ENCODE data around the gene KNCN. TPM values are rescaled to one million over a fixed set of nuclear protein-coding genes. Genes with fewer than 3 reads are reported as not detected.

The KNCN gene
- total RNA-seq, 1 experiment from 2014 or later, result not detected

GRCh38 chr1:46522969-46523320 is 28.5 kb downstream of the KNCN start:
- Mint-ChIP-seq H3K27me3 (ENCODE audit: low read depth) (peaks cover 67% of the 10 kb centered on the region), H3K9me3 (no peaks in the 10 kb centered on the region), H3K27ac (no peak overlapping the region), H3K36me3 (no peaks in the 10 kb centered on the region), H3K4me1 (peaks cover 71% of the 10 kb centered on the region), H3K4me3 (no peak overlapping the region)
- no peak for DNase-seq (ENCODE audit: low spot score)
- ATAC-seq, result no peak
- ChIA-PET CTCF (interaction anchor here (1.3 to 4.2 kb wide), 8 partner anchors 10 to 116 kb away, joined by 3 to 31 read pairs (median 8); partner anchors contain the start of gene MKNK1), POLR2A (no interaction called here)
- TF ChIP-seq HMGXB4 (CRISPR knock-in tag; IDR thresholded peaks at IDR 0.05) (no peak), NR2C2 (CRISPR knock-in tag; IDR thresholded peaks at IDR 0.05) (no peak), ZNF138 (CRISPR knock-in tag; conservative IDR thresholded peaks at IDR 0.05) (no peak), NFE2L1 (CRISPR knock-in tag; IDR thresholded peaks at IDR 0.05) (no peak)

DNA sequence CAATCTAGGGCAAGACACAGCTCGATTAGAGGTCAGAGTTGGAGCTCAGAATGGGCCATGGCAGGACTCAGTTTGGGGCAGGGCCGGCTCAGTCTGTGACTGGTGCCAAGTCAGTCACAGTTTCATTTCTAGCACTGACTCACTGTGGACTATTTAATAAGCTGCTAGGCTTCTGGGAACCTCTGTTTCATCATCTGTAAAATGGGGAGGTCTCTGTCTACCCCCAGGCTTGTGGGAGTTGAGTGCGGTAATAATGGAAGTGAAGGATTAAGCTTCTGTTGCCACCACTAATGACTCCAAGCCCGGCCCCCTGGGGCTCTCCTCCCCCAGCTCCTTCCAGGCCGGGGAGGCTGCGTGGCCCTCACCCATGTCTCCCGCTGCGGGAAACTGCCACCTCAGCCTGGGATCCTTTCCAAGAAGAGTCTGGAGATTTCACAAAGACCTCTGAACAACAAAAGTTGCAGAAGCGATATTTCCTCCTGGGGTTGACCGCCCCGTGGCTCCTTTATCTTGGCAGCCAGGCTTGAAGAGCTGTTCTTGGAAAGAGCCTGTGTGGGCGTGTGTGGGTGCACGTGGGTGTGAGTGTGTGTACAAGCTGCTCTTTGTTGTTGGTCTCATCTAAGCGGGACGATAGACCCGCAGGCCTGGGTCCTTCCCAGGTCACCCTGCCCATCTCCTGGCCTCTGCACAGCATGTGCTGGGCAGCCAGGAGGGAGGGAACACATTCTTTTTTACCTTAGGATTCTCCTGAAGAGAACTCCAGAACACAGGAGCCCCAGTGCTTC is 29.1 kb downstream of the KNCN start:
- Mint-ChIP-seq H3K4me1 (peaks cover 71% of the 10 kb centered on the region), H3K27me3 (ENCODE audit: low read depth) (peaks cover 64% of the 10 kb centered on the region), H3K27ac (no peak overlapping the region), H3K36me3 (no peaks in the 10 kb centered on the region), H3K9me3 (no peaks in the 10 kb centered on the region), H3K4me3 (no peak overlapping the region)
- no peak for TF ChIP-seq ZNF396 (CRISPR knock-in tag; IDR thresholded peaks at IDR 0.05; ENCODE audit: borderline replicate concordance)
- no peak for TF ChIP-seq NR3C1 (CRISPR knock-in tag; conservative IDR thresholded peaks at IDR 0.05; ENCODE audit: low read depth)
- TF ChIP-seq, protein P1, sequence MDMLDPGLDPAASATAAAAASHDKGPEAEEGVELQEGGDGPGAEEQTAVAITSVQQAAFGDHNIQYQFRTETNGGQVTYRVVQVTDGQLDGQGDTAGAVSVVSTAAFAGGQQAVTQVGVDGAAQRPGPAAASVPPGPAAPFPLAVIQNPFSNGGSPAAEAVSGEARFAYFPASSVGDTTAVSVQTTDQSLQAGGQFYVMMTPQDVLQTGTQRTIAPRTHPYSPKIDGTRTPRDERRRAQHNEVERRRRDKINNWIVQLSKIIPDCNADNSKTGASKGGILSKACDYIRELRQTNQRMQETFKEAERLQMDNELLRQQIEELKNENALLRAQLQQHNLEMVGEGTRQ (CRISPR knock-in tag; IDR thresholded peaks at IDR 0.05), result no peak
- TF ChIP-seq, protein P2, sequence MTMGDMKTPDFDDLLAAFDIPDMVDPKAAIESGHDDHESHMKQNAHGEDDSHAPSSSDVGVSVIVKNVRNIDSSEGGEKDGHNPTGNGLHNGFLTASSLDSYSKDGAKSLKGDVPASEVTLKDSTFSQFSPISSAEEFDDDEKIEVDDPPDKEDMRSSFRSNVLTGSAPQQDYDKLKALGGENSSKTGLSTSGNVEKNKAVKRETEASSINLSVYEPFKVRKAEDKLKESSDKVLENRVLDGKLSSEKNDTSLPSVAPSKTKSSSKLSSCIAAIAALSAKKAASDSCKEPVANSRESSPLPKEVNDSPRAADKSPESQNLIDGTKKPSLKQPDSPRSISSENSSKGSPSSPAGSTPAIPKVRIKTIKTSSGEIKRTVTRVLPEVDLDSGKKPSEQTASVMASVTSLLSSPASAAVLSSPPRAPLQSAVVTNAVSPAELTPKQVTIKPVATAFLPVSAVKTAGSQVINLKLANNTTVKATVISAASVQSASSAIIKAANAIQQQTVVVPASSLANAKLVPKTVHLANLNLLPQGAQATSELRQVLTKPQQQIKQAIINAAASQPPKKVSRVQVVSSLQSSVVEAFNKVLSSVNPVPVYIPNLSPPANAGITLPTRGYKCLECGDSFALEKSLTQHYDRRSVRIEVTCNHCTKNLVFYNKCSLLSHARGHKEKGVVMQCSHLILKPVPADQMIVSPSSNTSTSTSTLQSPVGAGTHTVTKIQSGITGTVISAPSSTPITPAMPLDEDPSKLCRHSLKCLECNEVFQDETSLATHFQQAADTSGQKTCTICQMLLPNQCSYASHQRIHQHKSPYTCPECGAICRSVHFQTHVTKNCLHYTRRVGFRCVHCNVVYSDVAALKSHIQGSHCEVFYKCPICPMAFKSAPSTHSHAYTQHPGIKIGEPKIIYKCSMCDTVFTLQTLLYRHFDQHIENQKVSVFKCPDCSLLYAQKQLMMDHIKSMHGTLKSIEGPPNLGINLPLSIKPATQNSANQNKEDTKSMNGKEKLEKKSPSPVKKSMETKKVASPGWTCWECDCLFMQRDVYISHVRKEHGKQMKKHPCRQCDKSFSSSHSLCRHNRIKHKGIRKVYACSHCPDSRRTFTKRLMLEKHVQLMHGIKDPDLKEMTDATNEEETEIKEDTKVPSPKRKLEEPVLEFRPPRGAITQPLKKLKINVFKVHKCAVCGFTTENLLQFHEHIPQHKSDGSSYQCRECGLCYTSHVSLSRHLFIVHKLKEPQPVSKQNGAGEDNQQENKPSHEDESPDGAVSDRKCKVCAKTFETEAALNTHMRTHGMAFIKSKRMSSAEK (CRISPR knock-in tag; IDR thresholded peaks at IDR 0.05; ENCODE audit: borderline replicate concordance), result no peak
- ChIA-PET POLR2A (no interaction called here), CTCF (interaction anchor here (0.9 to 4.2 kb wide), 11 partner anchors 11 to 116 kb away, joined by 3 to 31 read pairs (median 5); partner anchors contain the start of gene MKNK1)
- DNase-seq (ENCODE audit: low spot score) (no peak), ATAC-seq (no peak)

GRCh38 chr1:46521414-46521813 is 30.0 kb downstream of the KNCN start:
- CTCF ChIA-PET, result interaction anchor here (0.9 to 4.2 kb wide), 9 partner anchors 10 to 79 kb away, joined by 3 to 31 read pairs (median 6); no protein-coding TSS in a partner anchor
- H3K4me1 Mint-ChIP-seq, result peaks cover 72% of the 10 kb centered on the region
- no peaks in the 10 kb centered on the region for H3K9me3 Mint-ChIP-seq
- no peak overlapping the region for H3K4me3 Mint-ChIP-seq
- ATAC-seq, result no peak
- no peak for DNase-seq (ENCODE audit: low spot score)
- H3K27ac Mint-ChIP-seq, result no peak overlapping the region
- POLR2A ChIA-PET, result no interaction called here
- H3K36me3 Mint-ChIP-seq, result no peaks in the 10 kb centered on the region
- H3K27me3 Mint-ChIP-seq (ENCODE audit: low read depth), result peaks cover 59% of the 10 kb centered on the region
- no peak for TF ChIP-seq GRHL2 (CRISPR knock-in tag; IDR thresholded peaks at IDR 0.05; ENCODE audit: insufficient replicate concordance, severe bottlenecking)
- TF ChIP-seq ZBTB43 (CRISPR knock-in tag; IDR thresholded peaks at IDR 0.05), result no peak
- TF ChIP-seq ZNF232 (CRISPR knock-in tag; IDR thresholded peaks at IDR 0.05), result no peak
- TF ChIP-seq GABPB1 (CRISPR knock-in tag; IDR thresholded peaks at IDR 0.05), result no peak
- TF ChIP-seq ERG (CRISPR knock-in tag; IDR thresholded peaks at IDR 0.05), result no peak
- TF ChIP-seq, protein P3, sequence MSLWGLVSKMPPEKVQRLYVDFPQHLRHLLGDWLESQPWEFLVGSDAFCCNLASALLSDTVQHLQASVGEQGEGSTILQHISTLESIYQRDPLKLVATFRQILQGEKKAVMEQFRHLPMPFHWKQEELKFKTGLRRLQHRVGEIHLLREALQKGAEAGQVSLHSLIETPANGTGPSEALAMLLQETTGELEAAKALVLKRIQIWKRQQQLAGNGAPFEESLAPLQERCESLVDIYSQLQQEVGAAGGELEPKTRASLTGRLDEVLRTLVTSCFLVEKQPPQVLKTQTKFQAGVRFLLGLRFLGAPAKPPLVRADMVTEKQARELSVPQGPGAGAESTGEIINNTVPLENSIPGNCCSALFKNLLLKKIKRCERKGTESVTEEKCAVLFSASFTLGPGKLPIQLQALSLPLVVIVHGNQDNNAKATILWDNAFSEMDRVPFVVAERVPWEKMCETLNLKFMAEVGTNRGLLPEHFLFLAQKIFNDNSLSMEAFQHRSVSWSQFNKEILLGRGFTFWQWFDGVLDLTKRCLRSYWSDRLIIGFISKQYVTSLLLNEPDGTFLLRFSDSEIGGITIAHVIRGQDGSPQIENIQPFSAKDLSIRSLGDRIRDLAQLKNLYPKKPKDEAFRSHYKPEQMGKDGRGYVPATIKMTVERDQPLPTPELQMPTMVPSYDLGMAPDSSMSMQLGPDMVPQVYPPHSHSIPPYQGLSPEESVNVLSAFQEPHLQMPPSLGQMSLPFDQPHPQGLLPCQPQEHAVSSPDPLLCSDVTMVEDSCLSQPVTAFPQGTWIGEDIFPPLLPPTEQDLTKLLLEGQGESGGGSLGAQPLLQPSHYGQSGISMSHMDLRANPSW (CRISPR knock-in tag; conservative IDR thresholded peaks at IDR 0.05; ENCODE audit: low read depth), result no peak
- TF ChIP-seq IRF1 (CRISPR knock-in tag; IDR thresholded peaks at IDR 0.05), result no peak

All from WTC11 (cell line).